Transverse colon (tissue), 4 donors: Measurements from ENCODE around the gene MKLN1. TPM values are rescaled to one million over a fixed set of nuclear protein-coding genes. Genes with fewer than 3 reads are reported as not detected.

Experiments
- DNase-seq: peaks from one replicate; pipeline ENCODE4 v3.0.0-alpha.2; 2019
- H3K27ac ChIP-seq, 4 donors: fragments of 200-600 bp; sonication (generic); 2 replicates each; pipeline ENCODE4 v1.5.1; 2016 to 2018; ENCODE audit warnings: inconsistent platforms in 4 of 4
- H3K27me3 ChIP-seq: fragments of 200-600 bp; sonication (generic); 2 replicates; pipeline ENCODE4 v1.5.1; 2017; ENCODE audit warnings: inconsistent platforms
- H3K36me3 ChIP-seq, 4 donors: fragments of 200-600 bp; sonication (generic); 2 replicates each; pipeline ENCODE4 v1.5.1; 2017 to 2019; ENCODE audit warnings: inconsistent platforms in 4 of 4
- H3K4me1 ChIP-seq, 4 donors: fragments of 200-600 bp; sonication (generic); 2 replicates each; pipeline ENCODE4 v1.5.1; 2017 to 2020; ENCODE audit warnings: inconsistent platforms in 4 of 4
- H3K4me3 ChIP-seq, 4 donors: fragments of 200-600 bp; sonication (generic); 1 replicate in 1 of 4; 2 replicates in 3 of 4; pipeline versions ENCODE4 v1.5.1 to v1.6.1; 2017 to 2019; ENCODE audit warnings: inconsistent platforms in 4 of 4
- H3K9me3 ChIP-seq, 2 donors: fragments of 200-600 bp; sonication (generic); 2 replicates each; pipeline ENCODE4 v1.5.1; 2017 to 2019; ENCODE audit warnings: inconsistent platforms in 2 of 2
- CTCF ChIP-seq, 5 experiments: fragments of 200-600 bp in 3 of 5; fragments of 450-650 bp in 2 of 5; sonication (generic) in 3 of 5; IDR thresholded peaks; 1 replicate in 2 of 5; 2 replicates in 3 of 5; pipeline ENCODE4 v1.5.1; 2016 to 2017; ENCODE audit warnings: antibody characterized with exemption in 5 of 5, inconsistent platforms in 3 of 5, mild to moderate bottlenecking in 2 of 5, moderate library complexity in 1 of 5
- EP300 ChIP-seq: sonication (generic); formaldehyde crosslinking; IDR thresholded peaks from one replicate; pipeline ENCODE4 v1.6.1; 2017; ENCODE audit warnings: antibody characterized with exemption, low read depth
- POLR2A ChIP-seq: fragments of 450-650 bp; IDR thresholded peaks from one replicate; pipeline ENCODE4 v1.6.1; 2016; ENCODE audit warnings: antibody characterized with exemption, mild to moderate bottlenecking, moderate library complexity
- POLR2AphosphoS5 ChIP-seq, 3 donors: sonication (generic); formaldehyde crosslinking; IDR thresholded peaks; one replicate each; pipeline ENCODE4 v1.6.1; 2016; ENCODE audit warnings: antibody characterized with exemption in 3 of 3
- whole genome bisulfite sequencing, 2 donors: methylation state at CpG; one replicate each; pipeline ENCODE4 v1.1.5; 2018; ENCODE audit warnings: low coverage in 1 of 2; 5-methylcytosine and 5-hydroxymethylcytosine counted together
- in situ Hi-C, 4 donors: fragments of 200-750 bp; cut with MboI; loops; one replicate each; pipeline versions ENCODE4 v1.15.0 to v1.15.1; 2017; ENCODE audit warnings: low sequenced_read_pairs in 3 of 4, low pct_ligation_motif_present in 1 of 4, low pct_unique_long_range_greater_than_20kb in 1 of 4
- intact Hi-C: fragments of 100-400 bp; cut with DNase I; formaldehyde crosslinking; loops from one replicate; pipeline ENCODE4 v1.15.1; 2023; ENCODE audit warnings: low total_unique reads
- total RNA-seq, 4 donors: library from RNA; depleted of rRNA; stranded (reverse); fragments of >200 nt; gene quantifications; one replicate each; pipeline ENCODE4 v1.1.0, GENCODE V29; 2016

Gene MKLN1
- total RNA-seq, 4 donors from 2014 or later = 30.7 to 87.0 (median 48.6) TPM

- 76% methylated on average over 6 of the region's 6 CpGs; no CpG with 5 or more reads in 1 of the 2 donors for WGBS, 2 donors
- in situ Hi-C loops = no loop called here
These were observed 202.5 kb downstream of the MKLN1 start for GRCh38 chr7:131530137-131530536.

GRCh38 chr7:131532570-131533091 is 205.0 kb downstream of the MKLN1 start:
- Histone ChIP-seq H3K9me3 (no peaks in the 10 kb centered on the region), H3K36me3 (no peaks in the 10 kb centered on the region), H3K27me3 (peaks cover 6% of the 10 kb centered on the region), H3K4me1 (no peaks in the 10 kb centered on the region), H3K27ac (peak overlapping the region in 1 of 4 donors; percentile 21), H3K4me3 (no peak overlapping the region)
- 83% methylated on average over 10 of the region's 10 CpGs; no CpG with 5 or more reads in 1 of the 2 donors for WGBS, 2 donors
- intact Hi-C loops = no loop called here
- TF ChIP-seq EP300 (no peak), POLR2A (no peak)
- DNase-seq = no peak
- in situ Hi-C loops = no loop called here

More at GRCh38 chr7:131530137-131530536, 202.5 kb downstream of the MKLN1 start:
- no peaks in the 10 kb centered on the region for H3K9me3 ChIP-seq
- peaks cover 12% of the 10 kb centered on the region for H3K27me3 ChIP-seq
- DNase-seq = no peak
- TF ChIP-seq CTCF (IDR thresholded peaks at IDR 0.05) = no peak
- no peak for TF ChIP-seq POLR2A
- TF ChIP-seq POLR2AphosphoS5 (IDR thresholded peaks at IDR 0.05) = no peak
- no peak for TF ChIP-seq EP300
- H3K36me3 ChIP-seq = no peaks in the 10 kb centered on the region
- no peak overlapping the region for H3K4me3 ChIP-seq
- no peak overlapping the region for H3K27ac ChIP-seq
- intact Hi-C loops = no loop called here
- no peaks in the 10 kb centered on the region for H3K4me1 ChIP-seq

GRCh38 chr7:131533151-131533559 is 205.5 kb downstream of the MKLN1 start:
- H3K27ac ChIP-seq = peak overlapping the region in 1 of 4 donors; percentile 21
- 53% methylated on average over 8 of the region's 9 CpGs; no CpG with 5 or more reads in 1 of the 2 donors for WGBS, 2 donors

GRCh38 chr7:131533566-131534561 is 206.2 kb downstream of the MKLN1 start:
- in situ Hi-C loops = no loop called here
- Histone ChIP-seq H3K27ac (no peak overlapping the region), H3K27me3 (peaks cover 2% of the 10 kb centered on the region), H3K4me1 (no peaks in the 10 kb centered on the region), H3K36me3 (no peaks in the 10 kb centered on the region), H3K4me3 (no peak overlapping the region), H3K9me3 (no peaks in the 10 kb centered on the region)
- TF ChIP-seq POLR2AphosphoS5 (IDR thresholded peaks at IDR 0.05) (no peak), EP300 (no peak), CTCF (IDR thresholded peaks at IDR 0.05) (no peak), POLR2A (no peak)
- no peak for DNase-seq
- WGBS, 2 donors = 84% methylated on average over 15 of the region's 15 CpGs; no CpG with 5 or more reads in 1 of the 2 donors
- intact Hi-C loops = no loop called here

More at GRCh38 chr7:131533151-131533559, 205.5 kb downstream of the MKLN1 start:
- DNase-seq = no peak
- intact Hi-C loops = no loop called here
- Histone ChIP-seq H3K27me3 (peaks cover 6% of the 10 kb centered on the region), H3K36me3 (no peaks in the 10 kb centered on the region), H3K9me3 (no peaks in the 10 kb centered on the region), H3K4me1 (no peaks in the 10 kb centered on the region), H3K4me3 (no peak overlapping the region)
- no peak for TF ChIP-seq POLR2AphosphoS5 (IDR thresholded peaks at IDR 0.05)
- TF ChIP-seq POLR2A = no peak
- no peak for TF ChIP-seq EP300
- no peak for TF ChIP-seq CTCF (IDR thresholded peaks at IDR 0.05)
- in situ Hi-C loops = no loop called here
